Urinary bladder (tissue), 2 donors: Measurements from ENCODE around the gene C5orf34. TPM values are rescaled to one million over a fixed set of nuclear protein-coding genes. Genes with fewer than 3 reads are reported as not detected.

ENCODE experiments used
- polyA plus RNA-seq: library from polyadenylated mRNA; stranded (reverse); fragments of 200-250 nt; gene quantifications from one replicate; pipeline ENCODE4 v1.2.3, GENCODE V29; 2013
- total RNA-seq: library from RNA; depleted of rRNA; stranded (reverse); fragments of >200 nt; gene quantifications from one replicate; pipeline ENCODE4 v1.2.3, GENCODE V29; 2014
- donor health status: healthy.

C5orf34 gene
- total and polyA plus RNA-seq, 2 donors, result 3.9 to 9.7 TPM

Other genes starting within 250 kb of the C5orf34 start
- 108 TPM for gene HMGCS1, start 201.7 kb downstream of the C5orf34 start, total RNA-seq
- 22.8 TPM for gene HMGCS1, start 201.7 kb downstream of the C5orf34 start, polyA plus RNA-seq
- 1.4 TPM for gene CCL28, start 102.8 kb downstream of the C5orf34 start, total RNA-seq
- gene CCL28, start 102.8 kb downstream of the C5orf34 start, polyA plus RNA-seq, result 0.68 TPM
- 14.2 TPM for gene TMEM267, start 31.3 kb downstream of the C5orf34 start, total RNA-seq
- 10.6 TPM for gene TMEM267, start 31.3 kb downstream of the C5orf34 start, polyA plus RNA-seq
- gene PAIP1, start 41.9 kb upstream of the C5orf34 start, total RNA-seq, result 104 TPM
- 75.2 TPM for gene PAIP1, start 41.9 kb upstream of the C5orf34 start, polyA plus RNA-seq
- gene NNT, start 88.0 kb upstream of the C5orf34 start, total RNA-seq, result 118 TPM
- gene NNT, start 88.0 kb upstream of the C5orf34 start, polyA plus RNA-seq, result 34.6 TPM